H1 (cell line): Measurements from ENCODE around the gene DDC. TPM values are rescaled to one million over a fixed set of nuclear protein-coding genes. Genes with fewer than 3 reads are reported as not detected.

Source experiments
- CTCF ChIA-PET: fragments of 300-600 bp; sonication (Branson Sonifier 250); formaldehyde crosslinking; loops from one replicate; lab custom pipeline; 2021; ENCODE audit not compliant: partially characterized antibody; lab: Charles Lee
- POLR2A ChIA-PET: fragments of 300-600 bp; sonication (Branson Sonifier 250); formaldehyde crosslinking; loops from one replicate; lab custom pipeline; 2021; ENCODE audit warnings: inconsistent platforms; ENCODE audit not compliant: partially characterized antibody; lab: Charles Lee
- DNase-seq, 2 experiments: peaks; one replicate each; pipeline versions ENCODE4 v3.0.0 to v3.0.0-alpha.2; 2010 to 2022; ENCODE audit warnings: low spot score in 2 of 2, low read depth in 1 of 2, mixed read lengths in 1 of 2
- FAIRE-seq: peaks from 2 replicates; lab custom pipeline; 2011; peaks lifted over from hg19 to GRCh38; lab: Jason Lieb, UNC
- H2AFZ ChIP-seq: 2 replicates; pipeline ENCODE4 v1.8.1; 2012; ENCODE audit warnings: low read length, inconsistent platforms
- H2AK5ac ChIP-seq: 2 replicates; pipeline ENCODE4 v1.6.1; 2013; ENCODE audit warnings: low read depth, low read length
- H2BK120ac ChIP-seq: replicated peaks from 2 replicates; pipeline ENCODE3; 2013; ENCODE audit warnings: low read depth, low read length, inconsistent platforms
- H2BK12ac ChIP-seq: 2 replicates; pipeline ENCODE4 v1.6.1; 2013; ENCODE audit warnings: low read depth, low read length
- H2BK15ac ChIP-seq: 2 replicates; pipeline ENCODE4 v1.6.1; 2013; ENCODE audit warnings: low read length
- H2BK20ac ChIP-seq: 2 replicates; pipeline ENCODE4 v1.6.1; 2013; ENCODE audit warnings: low read length
- H2BK5ac ChIP-seq: 2 replicates; pipeline ENCODE4 v1.6.1; 2013; ENCODE audit warnings: low read depth, low read length
- H3K14ac ChIP-seq: 2 replicates; pipeline ENCODE4 v1.6.1; 2013; ENCODE audit warnings: inconsistent platforms; ENCODE audit not compliant: insufficient read length
- H3K18ac ChIP-seq: 2 replicates; pipeline ENCODE4 v1.6.1; 2013; ENCODE audit warnings: low read length; ENCODE audit errors: extremely low read depth
- H3K23ac ChIP-seq: 2 replicates; pipeline ENCODE4 v1.6.1; 2013; ENCODE audit warnings: inconsistent platforms; ENCODE audit not compliant: insufficient read length
- H3K23me2 ChIP-seq: 2 replicates; pipeline ENCODE4 v1.6.1; 2013; ENCODE audit warnings: low read depth, low read length
- H3K27ac ChIP-seq: 2 replicates; pipeline ENCODE4 v1.6.1; 2011; ENCODE audit warnings: low read depth, low read length, inconsistent platforms
- H3K27me3 ChIP-seq, 4 experiments: replicated peaks in 1 of 4; 1 replicate in 1 of 4; 2 replicates in 3 of 4; pipeline versions ENCODE4 v1.6.1 to v1.8.1; 2011 to 2013; ENCODE audit warnings: low read length in 3 of 4, mild to moderate bottlenecking in 3 of 4, inconsistent platforms in 2 of 4, mixed read lengths in 2 of 4, moderate library complexity in 1 of 4; ENCODE audit not compliant: control insufficient read depth in 3 of 4, insufficient read depth in 3 of 4; ENCODE audit errors: extremely low read depth in 1 of 4
- H3K36me3 ChIP-seq, 4 experiments: 2 replicates each; pipeline versions ENCODE4 v1.6.1 to v1.8.1; 2011 to 2013; ENCODE audit warnings: mild to moderate bottlenecking in 4 of 4, low read length in 3 of 4, moderate library complexity in 2 of 4, control low read depth in 1 of 4, inconsistent platforms in 1 of 4; ENCODE audit not compliant: insufficient read depth in 4 of 4, control insufficient read depth in 2 of 4
- H3K4ac ChIP-seq: replicated peaks from 2 replicates; pipeline ENCODE3; 2013; ENCODE audit warnings: low read length, low read depth, mixed read lengths, inconsistent platforms; ENCODE audit not compliant: insufficient read length
- H3K4me1 ChIP-seq, 4 experiments: replicated peaks in 1 of 4; 1 replicate in 1 of 4; 2 replicates in 3 of 4; pipeline versions ENCODE4 v1.6.1 to v1.8.1; 2011 to 2013; ENCODE audit warnings: low read length in 3 of 4, inconsistent platforms in 2 of 4, mixed read lengths in 1 of 4; ENCODE audit not compliant: insufficient read depth in 4 of 4, control insufficient read depth in 3 of 4
- H3K4me2 ChIP-seq, 2 experiments: 2 replicates each; pipeline versions ENCODE4 v1.6.1 to v1.8.1; 2011 to 2013; ENCODE audit warnings: low read depth in 2 of 2, low read length in 2 of 2, control low read depth in 1 of 2, inconsistent platforms in 1 of 2, mild to moderate bottlenecking in 1 of 2; ENCODE audit not compliant: insufficient read depth in 1 of 2
- H3K4me3 ChIP-seq, 4 experiments: fragments of 200-600, 300-600 bp in 1 of 4; sonication (generic), shearing (Covaris generic), sonication (Bioruptor Twin) in 1 of 4; 2 replicates each; pipeline versions ENCODE4 v1.5.1 to v1.8.1; 2011 to 2016; ENCODE audit warnings: low read length in 4 of 4, low read depth in 3 of 4, control low read depth in 2 of 4, inconsistent platforms in 2 of 4, mild to moderate bottlenecking in 2 of 4, mixed read lengths in 1 of 4, moderate library complexity in 1 of 4; ENCODE audit not compliant: insufficient read depth in 2 of 4; ENCODE audit errors: extremely low read depth in 1 of 4
- H3K56ac ChIP-seq: replicated peaks from 2 replicates; pipeline ENCODE3; 2013; ENCODE audit warnings: low read depth, mild to moderate bottlenecking, mixed read lengths, low read length, inconsistent platforms; ENCODE audit not compliant: insufficient read length
- H3K79me1 ChIP-seq: 2 replicates; pipeline ENCODE4 v1.6.1; 2013; ENCODE audit warnings: low read depth, low read length, control low read depth
- H3K79me2 ChIP-seq, 2 experiments: 2 replicates each; pipeline versions ENCODE4 v1.6.1 to v1.8.1; 2012 to 2013; ENCODE audit warnings: low read length in 2 of 2, mild to moderate bottlenecking in 2 of 2, inconsistent platforms in 1 of 2; ENCODE audit not compliant: insufficient read depth in 2 of 2, control insufficient read depth in 1 of 2
- H3K9ac ChIP-seq, 4 experiments: replicated peaks in 1 of 4; 1 replicate in 1 of 4; 2 replicates in 3 of 4; pipeline versions ENCODE4 v1.6.1 to v1.8.1; 2011 to 2013; ENCODE audit warnings: low read depth in 3 of 4, low read length in 3 of 4, control low read depth in 2 of 4, mild to moderate bottlenecking in 2 of 4, moderate library complexity in 2 of 4, inconsistent platforms in 1 of 4; ENCODE audit errors: extremely low read depth in 1 of 4
- H3K9me3 ChIP-seq, 2 experiments: 2 replicates each; pipeline versions ENCODE4 v1.6.1 to v1.8.1; 2012 to 2013; ENCODE audit warnings: mild to moderate bottlenecking in 2 of 2, moderate library complexity in 2 of 2, control low read depth in 1 of 2, inconsistent platforms in 1 of 2, low read depth in 1 of 2, low read length in 1 of 2, mixed read lengths in 1 of 2; ENCODE audit not compliant: insufficient read depth in 2 of 2
- H4K20me1 ChIP-seq, 2 experiments: replicated peaks in 1 of 2; 2 replicates each; pipeline versions ENCODE3 to v1.8.1; 2011 to 2013; ENCODE audit warnings: inconsistent platforms in 2 of 2, low read length in 2 of 2, mild to moderate bottlenecking in 1 of 2; ENCODE audit not compliant: insufficient read depth in 2 of 2, control insufficient read depth in 1 of 2
- H4K5ac ChIP-seq: 2 replicates; pipeline ENCODE4 v1.6.1; 2013; ENCODE audit warnings: low read length, low read depth, mixed read lengths, inconsistent platforms; ENCODE audit not compliant: insufficient read length
- H4K8ac ChIP-seq: 2 replicates; pipeline ENCODE4 v1.8.0; 2013; ENCODE audit warnings: mild to moderate bottlenecking, moderate library complexity, low read length, inconsistent platforms; ENCODE audit not compliant: insufficient read depth; ENCODE audit errors: extremely low read depth
- H4K91ac ChIP-seq: replicated peaks from 2 replicates; pipeline ENCODE3; 2013; ENCODE audit warnings: low read length, mixed read lengths, inconsistent platforms; ENCODE audit not compliant: insufficient read length
- BRCA1 ChIP-seq: IDR thresholded peaks from 2 replicates; pipeline ENCODE4 v1.6.1; 2012; ENCODE audit warnings: low read depth, low read length, improper control_type of control experiment
- EZH2 ChIP-seq: fragments of 200-600 bp; sonication (generic); IDR thresholded peaks from 2 replicates; pipeline ENCODE4 v1.7.1; 2012; ENCODE audit warnings: low read depth, mild to moderate bottlenecking, moderate library complexity, low read length, inconsistent platforms; ENCODE audit not compliant: severe bottlenecking
- KDM5A ChIP-seq: fragments of 200-600 bp; IDR thresholded peaks from 2 replicates; pipeline ENCODE4 v1.7.1; 2012; ENCODE audit warnings: mild to moderate bottlenecking, low read length, inconsistent platforms, mixed read lengths
- POLR2A ChIP-seq, 2 experiments: IDR thresholded peaks; 1 replicate in 1 of 2; 2 replicates in 1 of 2; pipeline ENCODE4 v1.6.1; 2011; ENCODE audit warnings: low read depth in 2 of 2, low read length in 2 of 2, mild to moderate bottlenecking in 2 of 2; ENCODE audit errors: control extremely low read depth in 1 of 2
- POLR2AphosphoS5 ChIP-seq: IDR thresholded peaks from 2 replicates; pipeline ENCODE4 v1.6.1; 2011; ENCODE audit warnings: low read depth, low read length
- RBBP5 ChIP-seq: IDR thresholded peaks from 2 replicates; pipeline ENCODE4 v1.7.1; 2012; ENCODE audit warnings: low read depth, mild to moderate bottlenecking, inconsistent platforms, low read length, moderate library complexity, borderline replicate concordance
- SAP30 ChIP-seq: fragments of 300-600 bp; sonication (generic); IDR thresholded peaks from 2 replicates; pipeline ENCODE4 v1.7.1; 2012; ENCODE audit warnings: low read length, moderate library complexity, mild to moderate bottlenecking, inconsistent platforms; ENCODE audit not compliant: insufficient read depth, insufficient replicate concordance
- SIRT6 ChIP-seq: IDR thresholded peaks from one replicate; pipeline ENCODE4 v1.7.1; 2012; ENCODE audit warnings: low read length, inconsistent platforms
- SIX5 ChIP-seq: IDR thresholded peaks from 2 replicates; pipeline ENCODE4 v1.6.1; 2011; ENCODE audit warnings: mild to moderate bottlenecking, low read depth, low read length
- SP4 ChIP-seq: IDR thresholded peaks from 2 replicates; pipeline ENCODE4 v1.6.1; 2012; ENCODE audit warnings: low read length, inconsistent platforms
- WGBS, 2 experiments: shearing (Covaris generic) in 1 of 2; methylation state at CpG; one replicate each; pipeline versions ENCODE4 v1.1.6 to v1.1.7; 2013 to 2015; ENCODE audit warnings: low lambda C conversion rate in 2 of 2, mixed read lengths in 2 of 2, inconsistent platforms in 1 of 2, low coverage in 1 of 2, missing lambda C conversion rate in 1 of 2; ENCODE audit not compliant: insufficient replicate concordance in 2 of 2, insufficient coverage in 1 of 2, insufficient read length in 1 of 2; ENCODE audit errors: extremely low coverage in 1 of 2, missing lambda C conversion rate in 1 of 2; 5-methylcytosine and 5-hydroxymethylcytosine counted together
- polyA plus RNA-seq, 7 experiments: library from polyadenylated mRNA; depleted of rRNA in 3 of 7; stranded (reverse) in 5 of 7; unstranded in 2 of 7; fragments of >200 nt in 5 of 7; fragments of 200-250 nt in 2 of 7; gene quantifications; 1 replicate in 5 of 7; 2 replicates in 1 of 7; 4 replicates in 1 of 7; pipeline versions ENCODE4 v1.2.1 to v1.2.3, GENCODE V29; 2011 to 2013; ENCODE audit warnings: missing spikeins in 2 of 7, mixed read lengths in 2 of 7
- total RNA-seq: library from RNA; stranded (reverse); fragmentation: NEBNext Ultra II Directional; extraction: Animal tissue kit (Norgen Biotek cat#: 25700); gene quantifications from 2 replicates; pipeline ENCODE4 v1.2.1, GENCODE V29; 2021
- TF ChIP-seq, protein P1 (sequence below): IDR thresholded peaks from 2 replicates; pipeline ENCODE4 v1.6.1; 2011; ENCODE audit warnings: low read length, improper control_type of control experiment

The DDC gene
- total and polyA plus RNA-seq, 2 of the 8 experiments (the other 6 are each of a cell fraction or from before 2014, with no cell fraction given): 0.05 TPM; not detected in 1

DNA sequence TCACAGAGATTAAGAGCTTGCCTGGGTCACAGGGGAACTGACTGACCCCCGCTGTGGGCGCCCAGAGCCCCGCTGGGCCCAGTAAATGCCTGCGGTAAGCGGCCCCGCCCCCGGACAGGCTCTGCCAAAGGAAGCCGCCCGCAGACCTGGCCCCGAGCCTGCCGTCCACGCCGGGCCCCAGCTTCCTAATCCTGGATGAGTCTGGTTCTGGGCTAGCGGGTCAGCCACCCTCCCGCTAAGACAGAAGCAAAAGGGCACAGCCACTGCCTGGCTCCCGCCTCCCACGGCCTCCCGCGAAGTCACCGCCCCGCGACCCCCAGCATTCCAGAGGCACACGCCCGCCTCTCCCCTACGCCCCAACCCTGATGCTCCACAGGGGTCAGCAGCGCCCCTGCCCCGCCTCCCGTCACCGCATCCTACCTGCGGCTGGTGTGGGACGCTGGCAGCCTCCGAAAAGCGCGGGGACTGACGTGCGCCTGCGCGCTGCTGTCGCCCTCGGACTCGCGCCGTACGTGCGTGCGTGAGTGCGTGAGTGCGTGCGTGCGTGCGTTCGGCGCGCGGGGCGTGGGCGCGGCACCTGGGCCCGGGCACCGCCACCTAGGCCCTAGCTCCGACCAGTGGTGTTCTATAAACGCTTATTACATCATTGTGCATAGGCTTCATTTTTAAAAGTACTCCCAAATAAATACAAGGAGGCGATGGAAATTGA lies 115.2 kb downstream of the DDC start, which contains the start of gene FIGNL1:
FIGNL1 (minus strand) TSS at position 470 of the 709 bp plus-strand sequence. CDS start 3,063 bp downstream, outside the sequence.
- Histone ChIP-seq H3K9ac (peak within 1 kb of the TSS in 3 of 4 experiments; percentile 38 to 51 (median 45); a peak in 5 of 7 replicates), H3K27ac (no peak within 1 kb of the TSS), H2BK12ac (peak within 1 kb of the TSS; percentile 39; the same call in 1 of the 2 replicates), H3K9me3 (no peaks in the 10 kb centered on the region), H2BK15ac (no peak within 1 kb of the TSS; the same call in 1 of the 2 replicates), H3K4me3 (peak within 1 kb of the TSS; percentile 46 to 63 (median 54)), H2BK20ac (no peak within 1 kb of the TSS), H3K4me2 (peak within 1 kb of the TSS; percentile 72 to 87), H4K91ac (peak within 1 kb of the TSS; percentile 69), H4K8ac (peak within 1 kb of the TSS; percentile 62; the same call in 1 of the 2 replicates), H3K79me2 (no peaks in the 10 kb centered on the region), H3K36me3 (peaks cover 0 to 9% (median 5%) of the 10 kb centered on the region in 4 experiments; a peak in 3 of 8 replicates), H2AFZ (peak within 1 kb of the TSS; percentile 89), H3K18ac (peak within 1 kb of the TSS; percentile 73; the same call in 1 of the 2 replicates), H3K23ac (no peak within 1 kb of the TSS), H3K27me3 (peaks cover 0 to 5% (median 5%) of the 10 kb centered on the region in 4 experiments; a peak in 4 of 7 replicates), H2AK5ac (no peak within 1 kb of the TSS), H3K23me2 (no peaks in the 10 kb centered on the region; the same call in 1 of the 2 replicates), H3K4ac (peak within 1 kb of the TSS; percentile 72), H4K5ac (peak within 1 kb of the TSS; percentile 34), H2BK5ac (peak within 1 kb of the TSS; percentile 73; the same call in 1 of the 2 replicates), H3K79me1 (no peaks in the 10 kb centered on the region), H2BK120ac (no peak within 1 kb of the TSS), H3K4me1 (peaks cover 2 to 5% (median 3%) of the 10 kb centered on the region in 4 experiments; a peak in 6 of 7 replicates), H4K20me1 (no peaks in the 10 kb centered on the region), H3K14ac (no peak within 1 kb of the TSS), H3K56ac (no peak within 1 kb of the TSS)
- WGBS, 2 experiments: 3% methylated on average over 50 of the region's 63 CpGs; no CpG with 5 or more reads in 1 of the 2 experiments
- POLR2A ChIA-PET: interaction anchor here (1.2 kb wide), 1 partner anchor 14 kb away, joined by 3 read pairs; no protein-coding TSS in a partner anchor
- CTCF ChIA-PET: interaction anchor here (1.0 to 1.4 kb wide), 4 partner anchors 11 to 32 kb away, joined by 3 to 6 read pairs (median 4); no protein-coding TSS in a partner anchor
- FAIRE-seq: no peak
- DNase-seq: peak; percentile 31 to 78
- no peak for TF ChIP-seq BRCA1
- TF ChIP-seq SP4: no peak
- TF ChIP-seq POLR2A (IDR thresholded peaks at IDR 0.05; ENCODE audit: control extremely low read depth in 1 of 2, low read depth in 2 of 2, low read length in 2 of 2): peak in 1 of 2 experiments; percentile 31; a peak in 1 of 3 replicates
- no peak for TF ChIP-seq SAP30
- TF ChIP-seq, protein P1, sequence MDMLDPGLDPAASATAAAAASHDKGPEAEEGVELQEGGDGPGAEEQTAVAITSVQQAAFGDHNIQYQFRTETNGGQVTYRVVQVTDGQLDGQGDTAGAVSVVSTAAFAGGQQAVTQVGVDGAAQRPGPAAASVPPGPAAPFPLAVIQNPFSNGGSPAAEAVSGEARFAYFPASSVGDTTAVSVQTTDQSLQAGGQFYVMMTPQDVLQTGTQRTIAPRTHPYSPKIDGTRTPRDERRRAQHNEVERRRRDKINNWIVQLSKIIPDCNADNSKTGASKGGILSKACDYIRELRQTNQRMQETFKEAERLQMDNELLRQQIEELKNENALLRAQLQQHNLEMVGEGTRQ: no peak
- TF ChIP-seq EZH2: no peak
- no peak for TF ChIP-seq POLR2AphosphoS5
- peak; percentile 70; the same call in 1 of the 2 replicates for TF ChIP-seq RBBP5
- no peak for TF ChIP-seq SIRT6
- TF ChIP-seq KDM5A: no peak
- TF ChIP-seq SIX5: no peak
